Lung (tissue), 12 donors: ENCODE measurements around the gene REM1. TPM values are rescaled to one million over a fixed set of nuclear protein-coding genes. Genes with fewer than 3 reads are reported as not detected.

Source experiments
- ATAC-seq: fragments of 200-7000 bp; cut with Tn5 transposase; one replicate; pipeline ENCODE4 v1.9.1; 2020; ENCODE audit warnings: moderate number of reproducible peaks; ENCODE audit not compliant: insufficient read depth, low FRiP score
- DNase-seq, 3 donors: peaks; one replicate each; pipeline ENCODE4 v3.0.0-alpha.2; 2013 to 2017
- H3K27ac ChIP-seq, 2 donors: one replicate each; pipeline ENCODE4 v1.5.1; 2013; ENCODE audit warnings: mild to moderate bottlenecking in 2 of 2, moderate library complexity in 2 of 2, control low read depth in 1 of 2, inconsistent platforms in 1 of 2, low read depth in 1 of 2, low read length in 1 of 2
- H3K27me3 ChIP-seq, 3 donors: one replicate each; pipeline ENCODE4 v1.5.1; 2013; ENCODE audit warnings: low read length in 2 of 3; ENCODE audit not compliant: control insufficient read depth in 3 of 3, insufficient read depth in 3 of 3
- H3K36me3 ChIP-seq, 4 donors: one replicate each; pipeline ENCODE4 v1.5.1; 2013; ENCODE audit warnings: low read length in 4 of 4, mild to moderate bottlenecking in 1 of 4, moderate library complexity in 1 of 4; ENCODE audit not compliant: control insufficient read depth in 4 of 4, insufficient read depth in 4 of 4
- H3K4me1 ChIP-seq, 5 donors: one replicate each; pipeline ENCODE4 v1.5.1; 2013; ENCODE audit warnings: low read length in 5 of 5, mild to moderate bottlenecking in 2 of 5, moderate library complexity in 1 of 5; ENCODE audit not compliant: control insufficient read depth in 5 of 5, insufficient read depth in 5 of 5
- H3K4me3 ChIP-seq: one replicate; pipeline ENCODE4 v1.5.1; 2013; ENCODE audit warnings: mild to moderate bottlenecking, control low read depth, moderate library complexity
- H3K9ac ChIP-seq, 2 donors: one replicate each; pipeline ENCODE4 v1.5.1; 2013; ENCODE audit warnings: low read length in 2 of 2, control low read depth in 1 of 2; ENCODE audit not compliant: insufficient read depth in 1 of 2
- H3K9me3 ChIP-seq, 4 donors: one replicate each; pipeline ENCODE4 v1.5.1; 2013; ENCODE audit warnings: low read length in 3 of 4, mild to moderate bottlenecking in 1 of 4, moderate library complexity in 1 of 4; ENCODE audit not compliant: control insufficient read depth in 4 of 4, insufficient read depth in 3 of 4
- WGBS, 2 donors: extraction: QIAGEN DNeasy Blood & Tissue Kit; methylation state at CpG; one replicate each; pipeline ENCODE4 v1.1.7; 2013; 5-methylcytosine and 5-hydroxymethylcytosine counted together
- polyA plus RNA-seq, 2 donors: library from polyadenylated mRNA; stranded (reverse); fragments of 200-250 nt; gene quantifications; one replicate each; pipeline ENCODE4 v1.2.1, GENCODE V29; 2013
- total RNA-seq, 2 donors: library from RNA; depleted of rRNA in 1 of 2; stranded (reverse); fragments of >200 nt in 1 of 2; gene quantifications; one replicate each; pipeline ENCODE4 v1.2.1, GENCODE V29; 2014 to 2021
- TF ChIP-seq, protein P1 (sequence below): IDR thresholded peaks from 2 replicates; pipeline ENCODE4 v1.5.1; 2012; ENCODE audit warnings: mild to moderate bottlenecking; ENCODE audit errors: control extremely low read depth, extremely low read depth
- donor health status: control.
- donor health status: control.
- donor health status: Bipolar disorder and iron deficiency.
- donor health status: healthy.
- donor health status: DM: yes; HTN: yes; CAD: no.

REM1 gene
- total and polyA plus RNA-seq, 4 donors: 1.3 to 7.1 (median 1.7) TPM

DNA sequence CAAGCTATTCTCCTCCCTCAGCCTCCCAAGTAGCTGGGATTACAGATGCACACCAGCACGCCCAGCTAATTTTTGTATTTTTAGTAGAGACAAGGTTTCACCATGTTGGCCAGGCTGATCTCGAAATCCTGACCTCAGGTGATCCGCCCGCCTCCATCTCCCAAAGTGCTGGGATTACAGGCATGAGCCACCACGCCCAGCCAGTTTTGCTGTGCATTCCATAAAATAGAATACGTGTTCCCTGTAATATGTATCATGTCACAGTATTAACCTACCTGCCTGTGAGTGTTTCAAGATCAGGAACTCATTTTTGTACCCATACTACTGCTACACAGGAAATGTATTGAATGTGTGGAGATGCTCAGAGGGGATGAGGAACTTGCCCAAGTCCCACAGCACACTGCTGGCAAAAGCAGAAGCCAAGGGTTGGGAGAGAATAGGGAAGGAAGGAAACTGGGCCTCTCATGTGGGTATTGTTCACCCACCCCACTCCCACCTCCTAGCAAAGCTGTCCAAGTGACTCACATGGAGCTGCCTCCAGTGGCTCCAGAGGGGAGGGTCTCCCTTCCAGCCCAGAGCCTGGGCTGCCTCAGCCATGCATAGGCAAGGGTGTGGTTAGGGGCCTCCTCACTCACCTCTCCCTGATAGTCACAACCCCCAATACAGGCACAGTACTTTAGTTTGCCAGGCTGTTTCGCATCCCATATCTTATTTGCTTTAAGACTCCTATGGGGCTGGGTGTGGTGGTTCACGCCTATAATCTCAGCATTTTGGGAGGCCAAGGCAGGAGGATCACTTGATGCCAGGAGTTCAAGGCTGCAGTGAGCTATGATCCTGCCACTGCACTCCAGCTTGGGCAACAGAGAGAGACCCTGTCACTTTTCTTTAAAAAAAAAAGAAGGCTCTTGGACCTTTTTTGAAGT, 48.5 kb downstream of the REM1 start:
- no peak overlapping the region for H3K9ac ChIP-seq
- no peaks in the 10 kb centered on the region for H3K9me3 ChIP-seq
- H3K27ac ChIP-seq: no peak overlapping the region
- no peaks in the 10 kb centered on the region for H3K27me3 ChIP-seq
- 51 to 74% methylated on average over 8 of the region's 8 CpGs for WGBS, 2 donors
- DNase-seq: peak in 1 of 3 donors; percentile 17
- peaks cover 0 to 8% (median 0%) of the 10 kb centered on the region in 5 donors for H3K4me1 ChIP-seq
- no peak overlapping the region for H3K4me3 ChIP-seq
- TF ChIP-seq, protein P1, sequence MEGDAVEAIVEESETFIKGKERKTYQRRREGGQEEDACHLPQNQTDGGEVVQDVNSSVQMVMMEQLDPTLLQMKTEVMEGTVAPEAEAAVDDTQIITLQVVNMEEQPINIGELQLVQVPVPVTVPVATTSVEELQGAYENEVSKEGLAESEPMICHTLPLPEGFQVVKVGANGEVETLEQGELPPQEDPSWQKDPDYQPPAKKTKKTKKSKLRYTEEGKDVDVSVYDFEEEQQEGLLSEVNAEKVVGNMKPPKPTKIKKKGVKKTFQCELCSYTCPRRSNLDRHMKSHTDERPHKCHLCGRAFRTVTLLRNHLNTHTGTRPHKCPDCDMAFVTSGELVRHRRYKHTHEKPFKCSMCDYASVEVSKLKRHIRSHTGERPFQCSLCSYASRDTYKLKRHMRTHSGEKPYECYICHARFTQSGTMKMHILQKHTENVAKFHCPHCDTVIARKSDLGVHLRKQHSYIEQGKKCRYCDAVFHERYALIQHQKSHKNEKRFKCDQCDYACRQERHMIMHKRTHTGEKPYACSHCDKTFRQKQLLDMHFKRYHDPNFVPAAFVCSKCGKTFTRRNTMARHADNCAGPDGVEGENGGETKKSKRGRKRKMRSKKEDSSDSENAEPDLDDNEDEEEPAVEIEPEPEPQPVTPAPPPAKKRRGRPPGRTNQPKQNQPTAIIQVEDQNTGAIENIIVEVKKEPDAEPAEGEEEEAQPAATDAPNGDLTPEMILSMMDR: no peak
- peak; percentile 54 for ATAC-seq
- peaks cover 3 to 25% (median 8%) of the 10 kb centered on the region in 4 donors for H3K36me3 ChIP-seq

DNA sequence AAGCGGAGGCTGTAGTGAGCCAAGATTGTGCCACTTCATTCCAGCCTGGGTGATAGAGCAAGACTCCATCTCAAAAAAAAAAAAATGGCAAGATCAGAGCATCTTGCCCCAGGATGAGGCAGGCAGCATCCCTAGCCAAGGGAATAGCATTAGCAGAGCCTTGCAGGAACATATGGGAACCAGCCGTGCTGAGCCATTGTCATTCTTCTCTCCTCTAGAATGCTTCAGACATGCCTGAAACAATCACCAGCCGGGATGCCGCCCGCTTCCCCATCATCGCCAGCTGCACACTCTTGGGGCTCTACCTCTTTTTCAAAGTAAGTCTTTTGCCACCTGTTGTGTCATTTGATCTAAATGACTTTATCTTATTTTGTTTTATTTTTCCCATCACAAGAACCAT, 52.2 kb downstream of the REM1 start:
- H3K27ac ChIP-seq: no peak overlapping the region
- ATAC-seq (no peak), DNase-seq (no peak)
- no peaks in the 10 kb centered on the region for H3K9me3 ChIP-seq
- H3K9ac ChIP-seq: no peak overlapping the region
- 96 to 97% methylated on average over 6 of the region's 6 CpGs for WGBS, 2 donors
- H3K4me1 ChIP-seq: peaks cover 0 to 3% (median 0%) of the 10 kb centered on the region in 5 donors
- TF ChIP-seq, protein P1: no peak
- H3K4me3 ChIP-seq: no peak overlapping the region
- H3K36me3 ChIP-seq: peaks cover 14 to 28% (median 18%) of the 10 kb centered on the region in 4 donors
- H3K27me3 ChIP-seq: no peaks in the 10 kb centered on the region

Other genes starting within 250 kb of the REM1 start
- gene DEFB115, start 217.6 kb upstream of the REM1 start, total RNA-seq: not detected
- not detected for gene DEFB115, start 217.6 kb upstream of the REM1 start, polyA plus RNA-seq
- gene DEFB116, start 166.7 kb upstream of the REM1 start, total RNA-seq: not detected
- gene DEFB116, start 166.7 kb upstream of the REM1 start, polyA plus RNA-seq: not detected
- not detected for gene DEFB118, start 106.7 kb upstream of the REM1 start, total RNA-seq
- not detected for gene DEFB118, start 106.7 kb upstream of the REM1 start, polyA plus RNA-seq
- gene DEFB119, start 84.7 kb upstream of the REM1 start, total RNA-seq: not detected
- gene DEFB119, start 84.7 kb upstream of the REM1 start, polyA plus RNA-seq: not detected
- not detected for gene DEFB121, start 69.1 kb upstream of the REM1 start, total RNA-seq
- not detected for gene DEFB121, start 69.1 kb upstream of the REM1 start, polyA plus RNA-seq
- gene DEFB123, start 34.7 kb upstream of the REM1 start, total RNA-seq: not detected
- not detected for gene DEFB123, start 34.7 kb upstream of the REM1 start, polyA plus RNA-seq
- gene DEFB124, start 161 bp upstream of the REM1 start, total RNA-seq: not detected
- under 1 TPM in 1 of 2 donors, not detected in 1; 0.18 TPM for gene DEFB124, start 161 bp upstream of the REM1 start, polyA plus RNA-seq
- gene HM13, start 39.2 kb downstream of the REM1 start, total RNA-seq: 100 to 1,000 TPM in 1 of 2 donors, 10 to 100 TPM in 1; 53.5 to 237 TPM
- 100 to 1,000 TPM; 173 to 249 TPM for gene HM13, start 39.2 kb downstream of the REM1 start, polyA plus RNA-seq
- gene ID1, start 130.0 kb downstream of the REM1 start, total RNA-seq: 100 to 1,000 TPM; 251 to 389 TPM
- 100 to 1,000 TPM; 299 to 824 TPM for gene ID1, start 130.0 kb downstream of the REM1 start, polyA plus RNA-seq
- 10 to 100 TPM; 14.4 to 18.8 TPM for gene COX4I2, start 162.6 kb downstream of the REM1 start, total RNA-seq
- gene COX4I2, start 162.6 kb downstream of the REM1 start, polyA plus RNA-seq: 10 to 100 TPM; 21.0 to 51.8 TPM
- gene BCL2L1, start 247.6 kb downstream of the REM1 start, total RNA-seq: 100 to 1,000 TPM; 113 to 150 TPM
- gene BCL2L1, start 247.6 kb downstream of the REM1 start, polyA plus RNA-seq: 100 to 1,000 TPM; 107 to 120 TPM